ENCODE results near the gene PKMYT1.

The PKMYT1 gene

GRCh38 chr16:3019594-3020246, 39.5 kb upstream of the PKMYT1 start:
- DNase-seq (ENCODE audit: insufficient read length, low spot score) (no peak), FAIRE-seq (no peak)

- no peak for FAIRE-seq
- DNase-seq (ENCODE audit: insufficient read length, low spot score) = no peak
Observed at GRCh38 chr16:3017794-3018506, 37.7 kb upstream of the PKMYT1 start, which contains the start of gene CLDN6. Gene CLDN6, minus strand, starts transcription at chr16:3018183. Its CDS starts 2,162 bp downstream, at chr16:3016021.

- DNase-seq (ENCODE audit: insufficient read length, low spot score) (no peak), FAIRE-seq (no peak)
Observed at GRCh38 chr16:3017344-3017743, 37.1 kb upstream of the PKMYT1 start.

- FAIRE-seq = no peak
- DNase-seq (ENCODE audit: insufficient read length, low spot score) = no peak
Observed at GRCh38 chr16:3015865-3016521, 35.7 kb upstream of the PKMYT1 start.

- no peak for FAIRE-seq
- DNase-seq (ENCODE audit: insufficient read length, low spot score) = no peak
Observed at GRCh38 chr16:3014971-3015370, 34.7 kb upstream of the PKMYT1 start.

GRCh38 chr16:3013998-3014690, 33.9 kb upstream of the PKMYT1 start:
- DNase-seq (ENCODE audit: insufficient read length, low spot score) (no peak), FAIRE-seq (no peak)

- FAIRE-seq (no peak), DNase-seq (ENCODE audit: insufficient read length, low spot score) (no peak)
Observed at GRCh38 chr16:3013491-3013951, 33.3 kb upstream of the PKMYT1 start.

- FAIRE-seq = peak; percentile 91
- no peak for DNase-seq (ENCODE audit: insufficient read length, low spot score)
Observed at GRCh38 chr16:3012828-3013420, 32.7 kb upstream of the PKMYT1 start, which contains the start of gene CLDN9. Gene CLDN9, plus strand, starts transcription at chr16:3012923. Its CDS starts 440 bp downstream, at chr16:3013363.

- FAIRE-seq (no peak), DNase-seq (ENCODE audit: insufficient read length, low spot score) (no peak)
Observed at GRCh38 chr16:3012246-3012645, 32.0 kb upstream of the PKMYT1 start.

- DNase-seq (ENCODE audit: insufficient read length, low spot score) (no peak), FAIRE-seq (no peak)
Observed at GRCh38 chr16:3010510-3010909, 30.3 kb upstream of the PKMYT1 start.

- DNase-seq (ENCODE audit: insufficient read length, low spot score) = peak; percentile 43
- peak; percentile 23 for FAIRE-seq
Observed at GRCh38 chr16:3009568-3010390, 29.5 kb upstream of the PKMYT1 start.

GRCh38 chr16:3008690-3009037, 28.4 kb upstream of the PKMYT1 start:
- FAIRE-seq (no peak), DNase-seq (ENCODE audit: insufficient read length, low spot score) (no peak)

- DNase-seq (ENCODE audit: insufficient read length, low spot score) = no peak
- no peak for FAIRE-seq
Observed at GRCh38 chr16:3007957-3008689, 27.9 kb upstream of the PKMYT1 start.

GRCh38 chr16:3007059-3007956, 27.1 kb upstream of the PKMYT1 start:
- no peak for DNase-seq (ENCODE audit: insufficient read length, low spot score)
- no peak for FAIRE-seq

- FAIRE-seq = no peak
- DNase-seq (ENCODE audit: insufficient read length, low spot score) = peak; percentile 28
Observed at GRCh38 chr16:3004781-3005284, 24.6 kb upstream of the PKMYT1 start.

- DNase-seq (ENCODE audit: insufficient read length, low spot score) = no peak
- FAIRE-seq = no peak
Observed at GRCh38 chr16:3004319-3004718, 24.1 kb upstream of the PKMYT1 start.

- DNase-seq (ENCODE audit: insufficient read length, low spot score) (peak; percentile 99), FAIRE-seq (peak; percentile 98)
Observed at GRCh38 chr16:3003582-3004270, 23.5 kb upstream of the PKMYT1 start.

All from HTR-8/SVneo (cell line).